ENCODE results near the gene EPG5.
"Not testable (repeated sequence)": the region's sequence is repeated elsewhere in the genome, so short reads cannot be mapped to it uniquely, and the experiment has no call there.

The EPG5 gene

DNA sequence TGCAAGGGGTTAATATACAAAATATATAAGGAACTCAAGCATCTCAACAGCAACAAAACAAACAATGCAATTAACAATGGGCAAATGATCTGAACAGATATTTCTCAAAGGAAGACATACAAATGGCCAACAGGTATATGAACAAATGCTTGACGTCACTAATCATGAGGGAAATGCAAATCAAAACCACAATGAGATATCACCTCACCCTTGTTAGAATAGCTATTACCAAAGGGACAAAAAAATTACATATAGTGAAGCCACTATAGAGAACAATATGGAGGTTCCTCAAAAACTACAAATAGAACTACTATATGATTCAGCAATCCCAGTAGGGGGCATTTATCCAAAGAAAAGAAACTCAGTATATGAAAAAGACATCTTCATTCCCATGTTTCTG is 145.4 kb downstream of the EPG5 start:
- in situ Hi-C loops (cut with MboI; ENCODE audit: low sequenced_read_pairs), result no loop called here

DNA sequence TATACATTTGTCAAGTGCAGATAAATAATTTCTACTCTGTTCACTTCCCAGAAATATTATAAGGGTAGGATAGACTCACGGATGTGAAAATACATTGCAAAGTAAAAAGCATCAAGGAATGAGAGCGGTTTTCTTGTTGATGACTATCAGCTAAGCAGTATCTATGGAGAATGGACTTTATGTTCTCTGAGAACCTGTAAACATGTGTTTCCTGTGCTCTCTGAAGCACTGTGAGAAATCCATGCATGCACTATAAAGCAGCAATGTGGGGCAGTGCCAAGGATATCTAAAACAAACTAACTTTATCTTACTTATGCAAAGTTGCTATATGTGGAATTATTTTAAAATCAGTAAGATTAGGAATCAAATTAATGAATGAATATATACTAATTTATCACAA is 146.1 kb downstream of the EPG5 start:
- in situ Hi-C loops (cut with MboI; ENCODE audit: low sequenced_read_pairs), result no loop called here

DNA sequence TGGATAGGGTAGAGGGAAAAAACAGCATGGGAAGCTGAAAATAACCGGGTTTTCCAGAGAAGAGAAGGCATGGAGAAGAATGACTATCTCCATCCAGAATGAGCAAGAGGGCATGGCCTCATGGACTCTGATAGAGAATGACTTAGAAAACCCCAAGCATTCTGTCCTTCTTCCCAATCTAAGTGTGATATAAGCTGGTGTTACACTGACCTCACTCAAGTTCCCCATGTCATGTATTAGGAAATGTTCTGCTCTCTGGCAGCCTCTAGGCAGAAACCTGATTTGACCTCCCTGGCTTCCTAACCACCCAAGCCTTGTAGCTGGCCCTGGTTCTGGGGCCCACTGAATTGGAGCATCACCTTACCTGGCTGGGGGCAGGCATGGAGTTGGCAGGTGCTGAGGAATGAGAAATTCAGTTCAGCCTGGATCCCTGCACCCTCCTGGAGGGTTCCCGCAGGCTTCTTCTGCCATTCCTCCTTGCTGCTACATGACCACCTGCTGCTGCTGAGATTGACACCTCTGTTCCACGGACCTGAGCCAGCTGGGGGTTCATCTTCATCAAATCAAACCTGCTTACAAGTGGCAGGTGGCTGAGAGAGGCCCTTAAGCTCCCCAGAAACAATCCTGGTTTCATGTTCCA is 146.9 kb downstream of the EPG5 start:
- in situ Hi-C loops (cut with MboI; ENCODE audit: low sequenced_read_pairs), result no loop called here

- in situ Hi-C loops (cut with MboI; ENCODE audit: low sequenced_read_pairs), result not testable (repeated sequence)
These were observed 148.4 kb downstream of the EPG5 start for GRCh38 chr18:45818765-45819164.

GRCh38 chr18:45817543-45817942 is 149.6 kb downstream of the EPG5 start:
- in situ Hi-C loops (cut with MboI; ENCODE audit: low sequenced_read_pairs), result no loop called here

DNA sequence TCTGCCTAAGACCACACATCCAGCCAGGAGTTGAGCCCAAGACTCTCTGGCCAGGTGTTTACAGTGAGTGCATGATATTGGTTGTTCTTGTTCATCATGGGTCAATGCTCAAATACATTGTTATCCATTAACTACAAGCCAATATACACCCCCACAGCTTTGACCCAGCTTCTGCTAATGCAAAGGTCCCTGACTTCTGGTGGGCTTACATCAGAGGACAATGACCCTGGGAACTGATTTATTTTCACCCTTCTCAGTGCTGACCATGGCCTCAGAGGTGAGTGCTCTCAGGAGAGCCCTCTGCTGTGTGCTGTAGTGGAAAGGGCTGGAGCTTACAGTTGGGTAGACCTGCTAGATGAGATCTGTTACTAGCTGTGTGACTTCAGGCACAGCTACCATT is 152.4 kb downstream of the EPG5 start:
- in situ Hi-C loops (cut with MboI; ENCODE audit: low sequenced_read_pairs), result not testable (repeated sequence)

DNA sequence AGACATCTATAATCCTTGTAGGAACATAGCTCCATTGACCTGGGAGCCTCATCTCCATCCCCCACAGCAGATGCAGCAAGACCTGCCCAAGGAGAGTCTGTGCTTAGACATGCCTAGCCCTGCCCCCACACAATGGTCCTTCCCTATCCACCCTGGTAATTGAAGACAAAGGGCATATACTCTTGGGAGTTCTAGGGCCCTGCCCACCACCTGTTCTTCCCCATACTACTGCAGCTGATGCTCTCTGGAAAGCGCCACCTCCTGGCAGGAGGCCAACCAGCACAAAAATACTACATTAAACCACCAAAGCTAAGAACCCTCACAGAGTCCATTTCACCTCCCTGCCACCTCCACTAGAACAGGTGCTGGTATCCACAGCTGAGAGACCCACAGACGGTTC is 160.0 kb downstream of the EPG5 start:
- in situ Hi-C loops (cut with MboI; ENCODE audit: low sequenced_read_pairs), result not testable (repeated sequence)

GRCh38 chr18:45806226-45806625 is 160.9 kb downstream of the EPG5 start:
- in situ Hi-C loops (cut with MboI; ENCODE audit: low sequenced_read_pairs), result no loop called here

- in situ Hi-C loops (cut with MboI; ENCODE audit: low sequenced_read_pairs), result no loop called here
These were observed 161.6 kb downstream of the EPG5 start for GRCh38 chr18:45805551-45805950.

DNA sequence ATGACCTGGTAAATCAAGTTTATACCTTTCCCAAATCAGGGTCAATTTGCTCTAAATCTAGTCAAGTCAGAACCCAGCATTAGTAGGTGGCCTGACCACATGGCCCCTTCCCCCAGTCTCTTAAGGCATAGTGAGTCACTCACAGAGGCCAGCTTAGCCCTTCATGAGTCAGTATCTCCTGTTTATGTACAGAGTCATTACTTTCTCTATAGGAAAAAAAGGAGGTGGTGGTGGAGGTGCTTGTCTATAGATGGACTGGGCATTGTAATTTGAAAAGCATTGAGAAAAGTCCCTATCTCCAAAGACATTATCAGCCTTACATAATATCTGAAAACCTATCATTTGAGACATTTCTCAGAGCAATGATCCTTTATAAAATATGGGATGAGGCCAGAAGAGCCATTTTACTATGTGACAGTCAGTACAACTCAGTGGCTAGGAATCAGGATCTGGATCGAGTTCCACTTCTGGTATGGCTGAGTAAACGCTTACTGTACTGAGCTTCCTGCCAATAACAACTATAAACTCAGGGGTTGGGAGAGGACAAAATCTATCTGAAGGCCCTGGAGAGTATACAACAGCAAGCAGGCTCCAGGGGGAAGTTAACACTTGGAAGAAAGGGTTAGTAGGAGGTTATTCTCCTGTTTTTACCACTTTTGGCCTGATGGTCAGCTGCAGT is 164.2 kb downstream of the EPG5 start:
- in situ Hi-C loops (cut with MboI; ENCODE audit: low sequenced_read_pairs), result no loop called here

DNA sequence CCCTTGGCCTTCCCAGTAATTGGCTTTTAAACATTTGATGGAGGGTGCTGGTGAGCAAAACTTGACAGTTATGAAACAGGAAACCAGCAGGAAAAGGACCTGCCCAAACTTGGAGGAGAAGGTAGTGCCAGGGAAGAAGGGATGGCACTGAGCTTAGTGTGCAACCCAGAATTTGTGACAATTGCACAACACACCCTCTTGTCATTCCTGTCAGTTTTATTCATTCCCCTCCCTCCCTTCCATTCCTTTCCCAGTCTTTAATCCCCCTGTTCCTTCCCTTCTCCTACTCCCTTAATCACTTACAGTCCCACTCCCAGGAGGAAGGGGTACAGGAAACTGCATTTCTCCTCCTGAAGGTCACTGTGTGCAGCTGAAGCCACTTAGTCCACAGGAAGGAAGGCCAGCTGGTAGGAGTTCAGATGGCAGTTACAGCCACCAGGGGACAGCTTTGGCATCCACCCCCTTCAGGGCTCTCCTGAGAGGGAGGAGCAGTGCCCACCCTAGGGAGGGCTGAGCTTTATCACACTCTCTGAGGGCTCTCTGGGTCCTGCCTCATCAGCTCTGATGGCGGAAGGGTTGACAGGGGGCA is 165.6 kb downstream of the EPG5 start:
- in situ Hi-C loops (cut with MboI; ENCODE audit: low sequenced_read_pairs), result no loop called here

Measured in hTERT RPE-1 (cell line).